Superior temporal gyrus (tissue), 1 donor: Measurements from ENCODE around the gene SNCB.
A peak's percentile ranks its signal among the peaks of the same experiment; 100 is the strongest.

Experiments
- DNase-seq: peaks from one replicate; pipeline ENCODE4 v3.0.0-alpha.2; 2016; ENCODE audit errors: extremely low spot score

SNCB gene

GRCh38 chr5:176574297-176574591, 56.1 kb downstream of the SNCB start:
- DNase-seq = no peak

- DNase-seq = peak; percentile 79
These were observed 56.6 kb downstream of the SNCB start for GRCh38 chr5:176573564-176574296.
